Limb (tissue), 2 donors: Measurements from ENCODE around the gene SDK1.

Experiments used
- DNase-seq, 2 donors: peaks; one replicate each; pipeline ENCODE4 v3.0.0-alpha.2; 2016; ENCODE audit errors: extremely low spot score in 2 of 2

Gene SDK1

DNA sequence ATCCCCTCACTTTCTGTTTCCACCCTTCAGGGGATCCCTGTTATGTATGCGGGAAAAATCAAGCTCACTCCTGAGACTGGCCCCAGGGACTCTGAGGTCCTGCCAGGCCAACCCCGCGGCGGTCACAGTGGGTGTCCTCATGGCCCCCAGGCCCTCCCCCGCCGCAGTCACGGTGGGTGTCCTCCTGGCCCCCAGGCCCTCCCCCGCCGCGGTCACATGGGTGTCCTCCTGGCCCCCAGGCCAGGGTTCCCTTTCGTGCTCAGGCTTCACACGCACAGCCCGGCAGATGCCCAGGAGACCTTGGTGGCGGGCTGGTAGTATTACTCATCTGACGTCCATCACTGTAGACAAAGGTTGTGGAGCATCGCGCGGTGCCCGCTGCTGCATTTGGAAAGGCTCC lies 890.0 kb downstream of the SDK1 start:
- DNase-seq, result no peak

DNA sequence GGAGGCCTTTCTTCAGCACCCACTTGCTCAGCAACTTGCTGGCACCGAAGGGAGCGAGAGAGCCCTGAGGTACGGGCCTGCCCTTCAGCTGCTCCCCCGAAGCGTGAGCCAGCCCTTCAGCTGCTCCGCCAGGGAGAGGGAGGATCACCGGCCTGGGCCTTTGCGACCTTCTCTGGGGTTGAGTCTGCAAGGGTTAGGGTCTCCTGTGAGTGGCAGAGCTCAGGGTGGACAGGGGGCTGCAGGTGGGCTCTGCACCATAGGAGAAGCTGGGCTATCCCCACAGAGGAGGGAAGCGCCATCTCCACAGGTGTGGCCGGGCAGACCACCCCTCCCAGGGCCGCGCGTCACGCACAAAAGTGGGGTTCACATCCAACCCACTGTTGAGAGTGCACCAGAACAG lies 890.5 kb downstream of the SDK1 start:
- no peak for DNase-seq

GRCh38 chr7:4195660-4196059 lies 894.6 kb downstream of the SDK1 start:
- no peak for DNase-seq

DNA sequence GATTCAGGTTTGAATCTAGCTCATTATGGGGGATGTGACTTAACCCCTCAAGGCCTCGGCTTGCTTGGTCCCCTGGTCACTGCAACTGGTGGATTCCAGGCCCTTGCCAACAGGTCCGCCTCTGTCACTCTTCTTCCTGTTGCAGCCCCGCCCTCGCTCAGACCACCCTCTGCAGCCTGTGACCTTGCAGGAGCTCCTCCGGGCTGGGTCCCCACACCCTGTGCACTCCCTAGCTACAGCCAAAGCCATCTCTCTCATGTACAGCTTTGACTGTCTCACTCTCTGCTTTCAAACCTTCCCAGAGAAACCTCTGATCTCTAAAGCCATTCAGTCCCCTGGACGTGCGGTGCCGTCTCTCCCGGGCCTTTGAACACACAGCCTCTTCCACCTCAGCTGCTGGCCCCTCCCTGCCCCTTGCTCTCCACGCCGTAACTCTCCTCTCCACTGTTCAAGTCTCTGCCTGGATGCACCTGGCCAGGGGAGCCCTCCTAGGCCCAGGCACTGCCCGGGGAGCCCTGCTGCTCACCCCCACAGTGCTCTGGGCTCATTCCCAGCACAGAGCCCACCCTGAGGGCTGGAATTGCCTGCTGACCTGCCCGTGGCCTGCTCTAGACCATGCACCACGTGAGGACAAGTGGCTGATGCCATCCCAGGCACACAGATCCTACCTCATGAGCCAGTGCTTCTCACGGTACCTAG lies 895.2 kb downstream of the SDK1 start:
- DNase-seq, result no peak

DNA sequence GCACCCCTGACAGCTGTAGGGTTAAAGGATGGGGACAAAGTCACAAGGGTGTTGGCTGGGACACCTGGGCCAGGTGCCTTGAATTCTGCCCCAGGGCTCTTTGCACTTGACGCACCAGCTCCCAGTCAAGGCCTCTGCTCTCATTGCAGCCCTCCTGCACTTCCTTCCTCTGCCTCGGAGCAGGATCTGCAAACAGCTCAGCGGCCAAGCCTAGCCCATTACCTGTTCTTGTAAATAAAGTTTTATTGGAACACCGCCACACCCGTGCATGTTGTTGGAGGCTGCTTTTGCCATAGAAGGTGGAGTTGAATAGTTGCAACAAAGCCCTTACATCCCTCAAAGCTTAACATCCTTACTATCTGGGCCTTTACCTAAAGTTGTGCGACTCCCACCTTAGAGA lies 897.2 kb downstream of the SDK1 start:
- no peak for DNase-seq

GRCh38 chr7:4200546-4201094 lies 899.6 kb downstream of the SDK1 start:
- DNase-seq, result no peak

- DNase-seq, result no peak
These were observed 900.5 kb downstream of the SDK1 start for GRCh38 chr7:4201566-4201965.

DNA sequence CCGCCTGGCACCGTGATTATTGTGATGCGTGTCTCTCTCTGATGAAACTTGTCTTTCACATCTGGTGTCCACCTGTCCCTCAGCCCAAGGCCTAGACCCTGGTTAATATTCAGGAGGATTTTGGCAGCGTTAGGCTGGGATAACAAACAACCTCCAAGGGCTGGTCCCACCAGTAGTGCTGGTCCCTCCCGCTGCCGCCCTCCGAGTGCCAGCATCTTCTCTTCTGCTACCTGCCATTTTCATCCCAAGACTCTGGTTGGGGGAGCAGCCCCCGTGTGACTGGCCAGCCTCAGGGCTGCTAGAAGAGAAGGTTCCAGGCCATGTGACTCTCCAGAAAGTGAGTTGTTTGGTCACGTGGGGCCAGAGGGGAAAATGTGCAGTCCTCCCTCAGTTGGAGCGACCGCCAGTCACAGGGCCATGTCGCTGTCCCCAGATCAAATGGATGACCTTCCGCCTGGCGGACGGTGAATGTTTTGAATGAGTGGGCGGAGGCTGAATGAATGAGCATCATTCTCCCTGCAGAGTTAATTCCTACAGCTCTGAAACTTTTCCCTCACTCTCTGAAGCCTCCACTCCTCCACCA lies 901.2 kb downstream of the SDK1 start:
- DNase-seq, result no peak

GRCh38 chr7:4202954-4203353 lies 901.9 kb downstream of the SDK1 start:
- no peak for DNase-seq

DNA sequence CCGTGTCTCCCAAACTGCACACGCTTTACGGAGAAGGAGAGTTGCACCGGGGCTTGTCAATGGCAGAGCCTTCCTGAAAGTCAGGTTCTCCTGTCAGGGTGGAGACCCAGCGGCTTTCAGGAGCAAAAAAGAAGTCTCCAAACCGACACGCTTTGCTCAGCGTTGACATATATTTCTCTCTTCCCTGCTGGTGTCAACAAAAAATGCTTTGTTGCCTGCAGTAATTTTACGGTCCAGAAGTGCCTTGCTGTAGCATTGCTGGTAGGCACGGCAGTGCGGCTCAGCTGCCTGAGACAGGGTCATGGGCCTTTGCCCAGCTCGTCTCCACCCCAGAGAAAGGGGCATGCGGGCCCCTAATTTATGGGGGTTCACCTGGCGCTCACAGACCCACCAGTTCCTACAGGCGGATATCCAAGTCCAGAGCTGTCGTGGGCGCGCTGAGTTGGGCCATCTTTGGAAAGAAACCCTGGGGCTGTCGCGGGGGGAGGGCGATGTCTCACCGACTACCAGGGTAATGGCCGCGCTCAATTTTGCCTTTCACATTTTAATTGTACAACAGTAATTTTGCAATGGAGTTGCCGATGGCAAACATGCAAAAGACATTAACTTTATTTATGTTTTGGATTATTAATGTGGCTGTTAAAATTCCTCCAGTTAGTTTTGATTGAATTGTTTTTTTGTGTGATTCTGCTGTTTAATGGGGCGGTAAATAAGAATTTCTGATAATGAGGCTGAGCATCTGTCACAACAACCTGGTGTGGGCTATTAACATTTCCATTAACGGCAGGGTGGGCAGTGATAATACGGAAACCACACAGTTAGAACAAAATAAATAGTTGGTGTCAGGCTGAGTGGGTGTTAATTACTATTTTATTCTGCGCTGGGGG lies 902.8 kb downstream of the SDK1 start:
- DNase-seq, result no peak

DNA sequence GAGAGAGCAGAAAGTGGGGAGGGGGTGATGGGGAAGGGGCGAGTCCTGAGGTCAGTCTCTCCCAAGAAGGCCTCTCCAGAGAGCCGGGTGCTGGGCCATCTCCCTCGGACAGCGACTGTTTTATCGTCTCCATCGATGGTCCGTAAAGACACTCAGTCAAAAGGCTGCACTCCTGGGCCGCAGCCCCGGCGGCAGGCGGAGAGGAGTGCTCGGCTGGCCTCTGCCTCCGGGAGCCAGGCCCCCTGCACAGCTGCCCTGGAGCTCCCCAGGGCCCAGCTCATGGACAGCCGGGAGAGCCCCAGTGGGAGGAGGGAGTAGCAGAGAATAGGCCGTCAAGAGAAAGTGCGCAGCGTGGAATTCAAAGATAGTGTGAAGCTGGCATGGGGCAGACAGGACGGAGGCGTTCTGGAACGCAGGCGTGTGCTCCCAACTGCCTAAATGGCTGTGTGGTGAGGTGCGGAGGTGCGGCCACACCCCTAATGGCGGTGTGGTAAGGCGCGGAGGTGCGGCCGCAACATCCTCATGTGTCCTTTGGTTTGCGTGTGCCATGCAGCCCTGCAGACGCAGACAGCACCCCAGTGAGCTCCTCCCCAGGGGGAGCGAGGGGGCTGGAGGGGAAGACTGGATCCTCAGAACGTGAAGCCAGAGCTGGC lies 903.6 kb downstream of the SDK1 start:
- DNase-seq, result no peak

DNA sequence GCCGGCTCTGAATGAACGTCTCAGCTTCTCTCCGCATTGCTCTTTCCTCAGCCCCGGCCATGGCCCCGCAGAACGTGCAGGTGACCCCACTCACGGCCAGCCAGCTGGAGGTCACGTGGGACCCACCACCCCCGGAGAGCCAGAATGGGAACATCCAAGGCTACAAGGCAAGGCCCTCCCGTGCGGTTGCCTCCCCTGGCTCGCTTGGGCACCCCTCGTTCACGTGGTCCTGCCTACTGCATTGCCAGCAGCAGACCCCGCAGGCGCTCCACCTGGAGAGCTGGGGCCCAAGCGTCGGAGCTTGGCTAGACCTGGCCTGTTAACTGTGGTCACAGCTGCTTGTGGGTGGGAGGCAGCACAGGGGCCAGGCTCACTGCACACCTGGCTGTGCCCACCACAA lies 904.8 kb downstream of the SDK1 start:
- DNase-seq, result no peak

- no peak for DNase-seq
These were observed 906.0 kb downstream of the SDK1 start for GRCh38 chr7:4207011-4207410.

GRCh38 chr7:4208086-4208485 lies 907.0 kb downstream of the SDK1 start:
- DNase-seq, result no peak

GRCh38 chr7:4208586-4208985 lies 907.5 kb downstream of the SDK1 start:
- DNase-seq, result no peak

- no peak for DNase-seq
These were observed 908.1 kb downstream of the SDK1 start for GRCh38 chr7:4209126-4209525.

DNA sequence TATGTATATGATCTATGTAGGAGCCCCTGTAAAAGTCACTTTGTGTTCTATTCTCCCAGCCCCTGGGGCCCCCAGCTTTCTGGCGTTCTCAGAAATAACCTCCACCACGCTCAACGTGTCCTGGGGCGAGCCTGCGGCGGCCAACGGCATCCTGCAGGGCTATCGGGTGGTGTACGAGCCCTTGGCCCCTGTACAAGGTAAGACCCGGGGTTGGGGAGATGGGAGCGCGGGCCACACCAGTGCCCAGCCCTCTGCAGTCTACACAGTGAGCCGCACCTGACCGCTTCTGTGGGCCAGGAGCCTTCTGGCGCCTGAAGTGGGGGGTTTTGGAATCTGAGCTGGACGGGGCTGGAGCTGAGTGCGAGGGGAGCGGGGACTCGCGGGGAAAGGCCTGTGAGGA lies 908.9 kb downstream of the SDK1 start:
- DNase-seq, result no peak

DNA sequence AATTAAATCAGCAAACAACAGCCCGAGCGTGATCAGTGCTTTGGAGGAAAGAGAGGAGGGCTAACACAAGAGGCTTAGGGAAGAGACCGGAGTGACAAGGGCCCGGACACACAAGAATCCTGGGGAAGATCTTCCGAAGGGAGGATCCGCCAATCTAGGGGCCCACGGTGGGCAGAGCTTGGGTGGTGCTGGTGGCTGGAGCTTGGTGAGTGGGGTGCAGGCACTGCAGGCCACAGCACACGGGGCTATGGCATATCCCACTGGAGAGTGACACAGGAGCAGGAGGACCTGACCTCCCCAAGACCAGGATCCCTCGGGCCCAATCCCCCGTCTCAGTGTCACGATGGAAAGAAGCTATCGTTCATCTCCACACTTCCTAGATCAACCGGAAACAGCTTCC lies 909.8 kb downstream of the SDK1 start:
- no peak for DNase-seq

- no peak for DNase-seq
These were observed 910.2 kb downstream of the SDK1 start for GRCh38 chr7:4211261-4211660.

- DNase-seq, result no peak
These were observed 911.3 kb downstream of the SDK1 start for GRCh38 chr7:4212376-4212775.

- DNase-seq, result no peak
These were observed 913.5 kb downstream of the SDK1 start for GRCh38 chr7:4214291-4215155.
